B cell (primary cell): ENCODE data around the gene ZNF445. TPM values are rescaled to one million over a fixed set of nuclear protein-coding genes. Genes with fewer than 3 reads are reported as not detected.

ENCODE experiments used
- ATAC-seq: fragments of 200-7000 bp; cut with Tn5 transposase; one replicate; pipeline ENCODE4 v1.10.0; 2021; ENCODE audit warnings: low read depth, mild to moderate bottlenecking, moderate number of reproducible peaks, moderate library complexity
- CTCF ChIA-PET: fragments of 350-600 bp; sonication (Branson Sonifier 250); formaldehyde crosslinking; loops from one replicate; lab custom pipeline; 2021; ENCODE audit warnings: antibody characterized with exemption, inconsistent platforms; lab: Charles Lee
- POLR2A ChIA-PET: fragments of 350-600 bp; sonication (Branson Sonifier 250); formaldehyde crosslinking; loops from one replicate; lab custom pipeline; 2021; ENCODE audit warnings: antibody characterized with exemption; lab: Charles Lee
- DNase-seq: peaks from one replicate; pipeline ENCODE4 v3.0.0; 2013
- H2AFZ ChIP-seq: 2 replicates; pipeline ENCODE4 v1.6.1; 2012; ENCODE audit warnings: mild to moderate bottlenecking, low read depth, low read length; ENCODE audit not compliant: insufficient read depth, poor library complexity, severe bottlenecking
- H3K27ac ChIP-seq, 2 donors: 1 replicate in 1 of 2; 2 replicates in 1 of 2; pipeline ENCODE4 v1.5.1; 2012 to 2013; ENCODE audit warnings: low read length in 2 of 2, mild to moderate bottlenecking in 2 of 2, moderate library complexity in 1 of 2
- H3K27me3 ChIP-seq, 4 experiments: fragments of 200-600 bp in 1 of 4; sonication (generic) in 1 of 4; replicated peaks in 1 of 4; 1 replicate in 2 of 4; 2 replicates in 2 of 4; pipeline versions ENCODE4 v1.6.1 to v1.7.0; 2013 to 2016; ENCODE audit warnings: low read length in 3 of 4, mild to moderate bottlenecking in 2 of 4, mixed read lengths in 1 of 4, moderate library complexity in 1 of 4; ENCODE audit not compliant: insufficient read depth in 4 of 4, control insufficient read depth in 3 of 4; ENCODE audit errors: control extremely low read depth in 1 of 4
- H3K36me3 ChIP-seq, 2 experiments: replicated peaks in 1 of 2; 1 replicate in 1 of 2; 2 replicates in 1 of 2; pipeline versions ENCODE4 v1.6.1 to v1.7.1; 2013; ENCODE audit warnings: low read length in 1 of 2; ENCODE audit not compliant: insufficient read depth in 2 of 2, control insufficient read depth in 1 of 2; ENCODE audit errors: control extremely low read depth in 1 of 2, extremely low read depth in 1 of 2
- H3K4me1 ChIP-seq, 2 donors: fragments of 200-600 bp in 1 of 2; sonication (generic) in 1 of 2; 1 replicate in 1 of 2; 2 replicates in 1 of 2; pipeline versions ENCODE4 v1.5.1 to v1.6.1; 2013 to 2017; ENCODE audit warnings: low read length in 2 of 2; ENCODE audit not compliant: control insufficient read depth in 2 of 2, insufficient read depth in 2 of 2
- H3K4me2 ChIP-seq: replicated peaks from 2 replicates; pipeline ENCODE3; 2012; ENCODE audit warnings: mild to moderate bottlenecking, low read depth, low read length; ENCODE audit not compliant: poor library complexity, severe bottlenecking
- H3K4me3 ChIP-seq, 5 experiments: fragments of 200-600 bp in 1 of 5; sonication (generic) in 1 of 5; 1 replicate in 3 of 5; 2 replicates in 2 of 5; pipeline versions ENCODE4 v1.5.1 to v1.7.0; 2011 to 2016; ENCODE audit warnings: low read length in 4 of 5, mild to moderate bottlenecking in 4 of 5, low read depth in 2 of 5, control low read depth in 1 of 5, moderate library complexity in 1 of 5; ENCODE audit not compliant: insufficient read depth in 1 of 5; ENCODE audit errors: control extremely low read depth in 1 of 5, extremely low read depth in 1 of 5
- H3K79me2 ChIP-seq: fragments of 200-600 bp; sonication (generic); one replicate; pipeline ENCODE4 v1.6.0; 2016; ENCODE audit warnings: low read length; ENCODE audit not compliant: control insufficient read depth, insufficient read depth
- H3K9ac ChIP-seq: fragments of 200-600 bp; sonication (generic); 2 replicates; pipeline ENCODE4 v1.6.1; 2017; ENCODE audit warnings: mild to moderate bottlenecking, low read length, moderate library complexity
- H3K9me3 ChIP-seq, 3 donors: one replicate each; pipeline versions ENCODE4 v1.6.1 to v1.7.1; 2013; ENCODE audit warnings: low read length in 2 of 3; ENCODE audit not compliant: control insufficient read depth in 2 of 3, insufficient read depth in 1 of 3; ENCODE audit errors: control extremely low read depth in 1 of 3
- H4K20me1 ChIP-seq: 2 replicates; pipeline ENCODE4 v1.6.0; 2012; ENCODE audit warnings: mild to moderate bottlenecking, low read length; ENCODE audit not compliant: insufficient read depth, control insufficient read depth, poor library complexity, severe bottlenecking
- H3K27ac Mint-ChIP-seq: one replicate; pipeline ENCODE4 v1.8.0; 2021; ENCODE audit warnings: mixed read lengths
- H3K27me3 Mint-ChIP-seq: one replicate; pipeline ENCODE4 v1.8.0; 2021; ENCODE audit warnings: mixed read lengths
- H3K4me1 Mint-ChIP-seq: one replicate; pipeline ENCODE4 v1.8.0; 2021; ENCODE audit warnings: mixed read lengths
- H3K4me3 Mint-ChIP-seq: one replicate; pipeline ENCODE4 v1.8.0; 2021; ENCODE audit warnings: mixed read lengths
- H3K9me3 Mint-ChIP-seq: one replicate; pipeline ENCODE4 v1.8.0; 2022; ENCODE audit warnings: mixed read lengths; ENCODE audit not compliant: insufficient read depth
- EZH2 ChIP-seq: IDR thresholded peaks from 2 replicates; pipeline ENCODE4 v1.6.1; 2012; ENCODE audit warnings: borderline replicate concordance, low read depth, mild to moderate bottlenecking, moderate library complexity, low read length; ENCODE audit not compliant: insufficient read depth, poor library complexity, severe bottlenecking
- WGBS: methylation state at CpG from one replicate; pipeline ENCODE4 v1.1.5; 2013; ENCODE audit warnings: missing lambda C conversion rate; ENCODE audit not compliant: insufficient coverage; 5-methylcytosine and 5-hydroxymethylcytosine counted together
- intact Hi-C: fragments of 100-400 bp; cut with micrococcal nuclease; formaldehyde crosslinking; loops from one replicate; pipeline ENCODE4 v1.10.0; 2022
- polyA plus RNA-seq: library from polyadenylated mRNA; depleted of rRNA; stranded (reverse); fragments of >200 nt; gene quantifications from 2 replicates; pipeline ENCODE4 v1.2.3, GENCODE V29; 2012
- total RNA-seq, 2 donors: library from RNA; stranded (reverse); fragments of 120-200 nt in 1 of 2; gene quantifications; 1 replicate in 1 of 2; 2 replicates in 1 of 2; pipeline versions ENCODE4 v1.2.3 to v1.2.4, GENCODE V29; 2013 to 2022
- TF ChIP-seq, protein P1 (sequence below): fragments of 200-600 bp; IDR thresholded peaks from one replicate; pipeline ENCODE4 v1.8.0; 2022; ENCODE audit warnings: antibody characterized with exemption, mild to moderate bottlenecking

Gene ZNF445
- total and polyA plus RNA-seq, 2 donors (not counting 1 experiment from before 2014, with no cell fraction given) = 2.6 to 29.7 TPM

DNA sequence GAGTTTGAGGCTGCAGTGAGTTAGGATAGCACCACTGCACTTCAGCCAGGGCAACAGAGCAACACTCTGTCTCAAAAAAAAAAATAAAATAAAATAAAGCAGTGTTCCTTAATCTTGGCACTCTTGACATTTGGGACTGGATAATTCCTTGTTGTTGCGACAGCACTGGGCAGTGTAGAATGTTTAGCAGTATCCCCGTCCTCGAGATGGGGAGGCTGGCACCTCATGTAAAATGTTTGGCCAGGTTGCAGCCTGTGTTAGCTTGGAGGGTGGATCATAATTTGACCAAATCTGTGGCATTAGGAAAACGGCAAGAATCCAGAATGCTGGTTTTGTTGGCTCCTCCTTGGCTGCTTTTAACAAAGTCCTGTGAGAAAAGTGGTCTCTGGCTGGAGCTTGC, 47.0 kb downstream of the ZNF445 start:
- no peak overlapping the region for H3K27ac Mint-ChIP-seq
- H3K27me3 ChIP-seq = no peaks in the 10 kb centered on the region
- intact Hi-C loops = no loop called here
- 68% methylated on average over 4 of the region's 4 CpGs for WGBS
- H3K9me3 Mint-ChIP-seq = no peaks in the 10 kb centered on the region
- no peak overlapping the region for H2AFZ ChIP-seq
- ChIA-PET CTCF (no interaction called here), POLR2A (no interaction called here)
- H3K79me2 ChIP-seq = no peaks in the 10 kb centered on the region
- no peak overlapping the region for H3K9ac ChIP-seq
- peaks cover 6% of the 10 kb centered on the region for H3K27me3 Mint-ChIP-seq
- DNase-seq (no peak), ATAC-seq (no peak)
- no peak overlapping the region for H3K27ac ChIP-seq
- no peaks in the 10 kb centered on the region for H3K4me1 Mint-ChIP-seq
- TF ChIP-seq, protein P1, sequence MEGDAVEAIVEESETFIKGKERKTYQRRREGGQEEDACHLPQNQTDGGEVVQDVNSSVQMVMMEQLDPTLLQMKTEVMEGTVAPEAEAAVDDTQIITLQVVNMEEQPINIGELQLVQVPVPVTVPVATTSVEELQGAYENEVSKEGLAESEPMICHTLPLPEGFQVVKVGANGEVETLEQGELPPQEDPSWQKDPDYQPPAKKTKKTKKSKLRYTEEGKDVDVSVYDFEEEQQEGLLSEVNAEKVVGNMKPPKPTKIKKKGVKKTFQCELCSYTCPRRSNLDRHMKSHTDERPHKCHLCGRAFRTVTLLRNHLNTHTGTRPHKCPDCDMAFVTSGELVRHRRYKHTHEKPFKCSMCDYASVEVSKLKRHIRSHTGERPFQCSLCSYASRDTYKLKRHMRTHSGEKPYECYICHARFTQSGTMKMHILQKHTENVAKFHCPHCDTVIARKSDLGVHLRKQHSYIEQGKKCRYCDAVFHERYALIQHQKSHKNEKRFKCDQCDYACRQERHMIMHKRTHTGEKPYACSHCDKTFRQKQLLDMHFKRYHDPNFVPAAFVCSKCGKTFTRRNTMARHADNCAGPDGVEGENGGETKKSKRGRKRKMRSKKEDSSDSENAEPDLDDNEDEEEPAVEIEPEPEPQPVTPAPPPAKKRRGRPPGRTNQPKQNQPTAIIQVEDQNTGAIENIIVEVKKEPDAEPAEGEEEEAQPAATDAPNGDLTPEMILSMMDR = no peak
- no peak for TF ChIP-seq EZH2
- no peaks in the 10 kb centered on the region for H3K4me1 ChIP-seq
- no peak overlapping the region for H3K4me3 Mint-ChIP-seq
- no peaks in the 10 kb centered on the region for H3K9me3 ChIP-seq
- no peaks in the 10 kb centered on the region for H3K36me3 ChIP-seq
- no peak overlapping the region for H3K4me2 ChIP-seq
- H3K4me3 ChIP-seq = no peak overlapping the region
- no peaks in the 10 kb centered on the region for H4K20me1 ChIP-seq

DNA sequence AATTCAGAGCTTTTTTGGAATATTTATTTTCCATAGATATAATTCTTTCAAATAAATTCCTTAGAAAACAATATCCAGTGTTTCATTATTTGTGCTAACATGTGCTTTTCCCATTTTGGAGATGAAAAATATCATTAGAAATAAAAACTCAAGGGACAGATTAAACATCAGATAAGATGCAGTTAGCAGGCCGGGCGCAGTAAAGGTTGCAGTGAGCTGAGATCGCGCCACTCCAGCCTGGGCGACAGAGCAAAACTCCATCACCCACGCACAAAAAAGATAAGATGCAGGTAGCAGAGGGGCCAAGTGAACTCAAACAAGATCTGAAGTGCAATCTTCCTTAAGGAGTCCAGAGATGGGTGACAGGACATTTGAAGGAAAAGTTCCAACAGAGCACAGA, 48.0 kb downstream of the ZNF445 start:
- CTCF ChIA-PET = no interaction called here
- no peak overlapping the region for H3K27ac Mint-ChIP-seq
- intact Hi-C loops = no loop called here

More for the DNA sequence above, 48.0 kb downstream of the ZNF445 start:
- TF ChIP-seq, protein P1 = no peak
- TF ChIP-seq EZH2 = no peak
- no peaks in the 10 kb centered on the region for H3K27me3 ChIP-seq
- H3K4me1 Mint-ChIP-seq = no peaks in the 10 kb centered on the region
- POLR2A ChIA-PET = no interaction called here
- H3K79me2 ChIP-seq = no peaks in the 10 kb centered on the region
- ATAC-seq (no peak), DNase-seq (no peak)
- H4K20me1 ChIP-seq = no peaks in the 10 kb centered on the region
- H3K27me3 Mint-ChIP-seq = peaks cover 6% of the 10 kb centered on the region
- no peaks in the 10 kb centered on the region for H3K9me3 ChIP-seq
- 87% methylated on average over 3 of the region's 6 CpGs for WGBS
- H3K36me3 ChIP-seq = no peaks in the 10 kb centered on the region
- no peak overlapping the region for H2AFZ ChIP-seq
- no peak overlapping the region for H3K9ac ChIP-seq
- no peak overlapping the region for H3K4me2 ChIP-seq
- H3K27ac ChIP-seq = no peak overlapping the region
- H3K4me1 ChIP-seq = no peaks in the 10 kb centered on the region
- H3K9me3 Mint-ChIP-seq = no peaks in the 10 kb centered on the region
- no peak overlapping the region for H3K4me3 ChIP-seq
- no peak overlapping the region for H3K4me3 Mint-ChIP-seq
